Psoas muscle (tissue), 8 donors: ENCODE measurements around the gene FKBP5. TPM values are rescaled to one million over a fixed set of nuclear protein-coding genes. Genes with fewer than 3 reads are reported as not detected.

ENCODE experiments used
- ATAC-seq, 4 donors: fragments of 200-7000 bp; cut with Tn5 transposase; one replicate each; pipeline ENCODE4 v1.9.1; 2020; ENCODE audit warnings: moderate library complexity in 3 of 4, mild to moderate bottlenecking in 2 of 4
- DNase-seq, 2 donors: peaks; one replicate each; pipeline ENCODE4 v3.0.0-alpha.2; 2020
- H3K27ac ChIP-seq: fragments of 200-600 bp; one replicate; pipeline ENCODE4 v1.8.0; 2022
- H3K27me3 ChIP-seq, 3 donors: fragments of 200-600 bp in 1 of 3; one replicate each; pipeline versions ENCODE4 v1.6.1 to v1.8.0; 2013 to 2022; ENCODE audit warnings: low read length in 2 of 3, mild to moderate bottlenecking in 2 of 3, moderate library complexity in 1 of 3; ENCODE audit not compliant: insufficient read depth in 3 of 3
- H3K36me3 ChIP-seq, 2 donors: fragments of 200-600 bp in 1 of 2; one replicate each; pipeline versions ENCODE4 v1.6.1 to v1.8.0; 2013 to 2022; ENCODE audit warnings: low read depth in 1 of 2, mild to moderate bottlenecking in 1 of 2, moderate library complexity in 1 of 2; ENCODE audit not compliant: insufficient read depth in 1 of 2
- H3K4me1 ChIP-seq: fragments of 200-600 bp; one replicate; pipeline ENCODE4 v1.8.0; 2022
- H3K4me3 ChIP-seq: fragments of 200-600 bp; one replicate; pipeline ENCODE4 v1.8.0; 2022; ENCODE audit warnings: mild to moderate bottlenecking
- H3K9me3 ChIP-seq: fragments of 200-600 bp; one replicate; pipeline ENCODE4 v1.8.0; 2022
- WGBS, 3 donors: extraction: QIAGEN DNeasy Blood & Tissue Kit; methylation state at CpG; one replicate each; pipeline versions ENCODE4 v1.1.6 to v1.1.7; 2013; 5-methylcytosine and 5-hydroxymethylcytosine counted together
- intact Hi-C, 2 donors: fragments of 100-400 bp; cut with DNase I; formaldehyde crosslinking; loops; one replicate each; pipeline versions ENCODE4 v1.11.0 to v1.14.2; 2022
- polyA plus RNA-seq, 3 donors: library from polyadenylated mRNA; stranded (reverse); fragments of 200-250 nt; gene quantifications; one replicate each; pipeline ENCODE4 v1.2.3, GENCODE V29; 2013
- total RNA-seq, 4 donors: library from RNA; stranded (reverse); fragmentation: NEBNext Ultra II Directional in 2 of 4; extraction: Animal tissue kit (Norgen Biotek cat#: 25700) in 2 of 4; gene quantifications; one replicate each; pipeline versions ENCODE4 v1.2.1 to v1.2.4, GENCODE V29; 2021 to 2023
- TF ChIP-seq, protein P1 (sequence below): fragments of 200-600 bp; IDR thresholded peaks from one replicate; pipeline ENCODE4 v1.8.0; 2022; ENCODE audit warnings: antibody characterized with exemption
- donor health status: healthy with polysubstance abuse.
- donor health status: DM: no; HTN: no; CAD: no; lungs with moderate emphysema.
- donor health status: Bipolar disorder and iron deficiency.
- donor health status: healthy.
- donor health status: DM: yes; HTN: yes; CAD: no.
- donor health status: DM: no; HTN: no; CAD: no.
- donor health status: DM: no; HTN: no; CAD: no.
- donor health status: DM: yes; HTN: yes; CAD: no.

FKBP5 gene
- total and polyA plus RNA-seq, 7 donors, result 56.5 to 1,905 (median 542) TPM

DNA sequence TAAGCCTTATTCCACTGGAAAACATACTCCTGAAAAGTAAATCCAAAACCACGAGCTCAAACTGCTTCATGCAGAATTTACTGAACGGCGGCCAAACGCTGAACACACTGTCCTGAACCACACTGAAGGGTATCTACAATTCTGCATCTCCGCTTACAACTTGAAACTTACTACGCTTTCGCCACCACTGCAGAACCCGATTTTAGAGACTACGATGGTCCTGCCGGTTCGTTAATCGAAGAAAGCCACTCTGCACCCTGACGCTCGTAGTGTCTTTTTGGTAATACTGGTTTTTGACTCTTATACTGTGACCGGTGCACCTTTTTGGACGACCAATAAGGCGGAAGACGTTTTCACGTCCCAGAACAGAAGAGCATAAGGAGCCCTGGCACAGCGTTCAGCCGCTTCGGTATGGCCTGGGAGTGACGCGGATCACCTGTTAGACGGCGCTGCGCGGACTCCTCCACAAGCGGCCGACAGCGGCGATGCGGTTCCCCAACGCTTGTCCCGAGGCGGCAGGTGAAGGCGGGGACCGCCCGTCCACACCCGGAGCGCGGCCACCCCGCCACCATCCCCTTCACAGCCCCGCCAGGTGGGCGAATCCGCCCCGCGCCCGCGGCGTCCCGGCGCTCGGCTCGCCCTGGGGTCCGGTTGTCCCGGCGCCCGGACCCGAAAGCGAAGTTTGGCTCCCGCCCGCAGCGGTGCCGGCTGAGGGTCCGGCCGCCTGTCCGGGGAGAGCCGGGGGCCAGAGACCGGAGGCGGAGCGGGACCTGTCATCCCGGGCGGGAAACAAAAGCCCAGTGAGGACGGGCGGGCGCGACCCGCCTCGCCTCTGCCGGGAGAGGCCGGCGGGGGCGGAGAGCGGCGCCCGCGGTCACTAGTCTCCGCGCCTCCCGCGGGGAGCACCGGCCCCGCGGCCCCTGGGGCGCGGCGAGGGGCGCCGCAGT, 784 bp downstream of the FKBP5 start:
- Histone ChIP-seq H3K27me3 (no peaks in the 10 kb centered on the region), H3K9me3 (no peaks in the 10 kb centered on the region), H3K36me3 (peaks cover 0 to 19% of the 10 kb centered on the region in 2 donors), H3K4me1 (peaks cover 46% of the 10 kb centered on the region), H3K4me3 (peak overlapping the region; percentile 85), H3K27ac (peak overlapping the region; percentile 96)
- DNase-seq, result peak; percentile 67 to 85
- TF ChIP-seq, protein P1, sequence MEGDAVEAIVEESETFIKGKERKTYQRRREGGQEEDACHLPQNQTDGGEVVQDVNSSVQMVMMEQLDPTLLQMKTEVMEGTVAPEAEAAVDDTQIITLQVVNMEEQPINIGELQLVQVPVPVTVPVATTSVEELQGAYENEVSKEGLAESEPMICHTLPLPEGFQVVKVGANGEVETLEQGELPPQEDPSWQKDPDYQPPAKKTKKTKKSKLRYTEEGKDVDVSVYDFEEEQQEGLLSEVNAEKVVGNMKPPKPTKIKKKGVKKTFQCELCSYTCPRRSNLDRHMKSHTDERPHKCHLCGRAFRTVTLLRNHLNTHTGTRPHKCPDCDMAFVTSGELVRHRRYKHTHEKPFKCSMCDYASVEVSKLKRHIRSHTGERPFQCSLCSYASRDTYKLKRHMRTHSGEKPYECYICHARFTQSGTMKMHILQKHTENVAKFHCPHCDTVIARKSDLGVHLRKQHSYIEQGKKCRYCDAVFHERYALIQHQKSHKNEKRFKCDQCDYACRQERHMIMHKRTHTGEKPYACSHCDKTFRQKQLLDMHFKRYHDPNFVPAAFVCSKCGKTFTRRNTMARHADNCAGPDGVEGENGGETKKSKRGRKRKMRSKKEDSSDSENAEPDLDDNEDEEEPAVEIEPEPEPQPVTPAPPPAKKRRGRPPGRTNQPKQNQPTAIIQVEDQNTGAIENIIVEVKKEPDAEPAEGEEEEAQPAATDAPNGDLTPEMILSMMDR, result no peak
- WGBS, 3 donors, result 0 to 1% (median 0%) methylated on average over 79 to 100 of the region's 100 CpGs
- intact Hi-C loops, result loop anchor here (2.0 to 10.0 kb wide), 2 partner anchors 39 to 103 kb away; no protein-coding TSS in a partner anchor
- ATAC-seq, result peak; percentile 32 to 60 (median 45)

DNA sequence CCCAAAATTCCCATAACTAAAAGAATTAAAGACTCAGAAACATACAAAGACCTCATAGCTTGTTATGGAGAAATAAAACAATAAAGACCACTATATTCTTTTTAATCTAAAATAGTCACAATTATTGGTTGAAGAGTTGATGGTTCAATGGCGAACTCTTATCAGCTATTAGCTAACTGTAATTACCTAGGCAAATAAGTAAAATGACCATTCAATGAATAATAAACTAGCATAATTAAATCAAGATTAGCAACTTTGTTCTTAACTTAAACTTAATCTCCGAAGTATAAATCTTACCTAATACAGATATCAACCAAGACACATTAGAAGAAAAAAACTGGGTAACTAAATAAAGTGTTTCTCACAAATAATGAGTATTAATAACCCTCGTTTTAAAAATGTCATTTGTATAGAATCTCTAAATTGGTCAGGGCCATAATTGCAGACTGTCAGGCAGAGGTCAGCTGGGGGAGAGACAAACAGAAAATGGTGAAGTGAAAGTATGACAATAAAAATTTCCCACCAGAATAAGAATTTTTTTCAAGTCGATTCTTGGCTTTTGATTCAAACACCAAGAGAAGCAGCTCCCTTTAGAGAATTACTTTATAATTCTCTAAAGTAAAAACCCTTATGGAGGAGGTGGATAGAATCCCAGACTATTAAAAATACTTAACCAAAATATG, 1.7 kb downstream of the FKBP5 start:
- TF ChIP-seq, protein P1, result no peak
- Histone ChIP-seq H3K4me1 (peaks cover 51% of the 10 kb centered on the region), H3K9me3 (no peaks in the 10 kb centered on the region), H3K36me3 (peaks cover 0 to 19% of the 10 kb centered on the region in 2 donors), H3K27me3 (no peaks in the 10 kb centered on the region), H3K4me3 (peak overlapping the region; percentile 85), H3K27ac (peak overlapping the region; percentile 96)
- ATAC-seq (no peak), DNase-seq (no peak)
- intact Hi-C loops, result loop anchor here in 1 of 2 donors (10.0 kb wide), 1 partner anchor 102 kb away; no protein-coding TSS in a partner anchor
- 21 to 54% (median 24%) methylated on average over 4 of the region's 4 CpGs for WGBS, 3 donors

GRCh38 chr6:35686436-35686835, 2.3 kb downstream of the FKBP5 start:
- no peak for ATAC-seq
- H3K4me1 ChIP-seq, result peaks cover 47% of the 10 kb centered on the region
- peak overlapping the region; percentile 96 for H3K27ac ChIP-seq
- no peaks in the 10 kb centered on the region for H3K27me3 ChIP-seq
- intact Hi-C loops, result loop anchor here in 1 of 2 donors (10.0 kb wide), 1 partner anchor 102 kb away; no protein-coding TSS in a partner anchor
- H3K4me3 ChIP-seq, result peak overlapping the region; percentile 85
- no peaks in the 10 kb centered on the region for H3K9me3 ChIP-seq
- DNase-seq, result no peak
- TF ChIP-seq, protein P1, result no peak
- WGBS, 3 donors, result 19 to 76% (median 25%) methylated on average over 2 of the region's 2 CpGs
- H3K36me3 ChIP-seq, result peaks cover 0 to 19% of the 10 kb centered on the region in 2 donors

DNA sequence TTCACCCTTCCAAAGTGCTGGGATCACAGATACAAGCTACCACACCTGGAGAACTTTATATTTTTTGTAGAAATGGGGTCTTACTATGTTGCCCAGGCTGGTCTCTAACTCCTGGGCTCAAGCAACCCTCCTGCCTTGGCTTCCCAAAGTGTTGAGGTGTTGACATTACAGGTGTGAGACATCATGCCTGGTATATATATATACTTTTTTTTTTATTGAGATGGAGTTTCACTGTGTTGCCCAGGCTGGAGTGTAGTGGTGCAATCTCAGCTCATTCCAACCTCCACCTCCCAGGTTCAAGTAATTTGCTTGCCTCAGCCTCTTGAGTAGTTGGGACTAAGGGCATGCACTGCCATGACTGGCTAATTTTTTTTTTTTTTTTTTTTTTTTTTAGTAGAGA, 5.4 kb downstream of the FKBP5 start:
- Histone ChIP-seq H3K4me1 (peaks cover 61% of the 10 kb centered on the region), H3K27ac (peak overlapping the region; percentile 25), H3K9me3 (no peaks in the 10 kb centered on the region), H3K4me3 (peak overlapping the region; percentile 85), H3K27me3 (no peaks in the 10 kb centered on the region), H3K36me3 (peaks cover 0 to 44% of the 10 kb centered on the region in 2 donors)
- DNase-seq (no peak), ATAC-seq (peak in 3 of 4 donors; percentile 23 to 31 (median 24))
- intact Hi-C loops, result loop anchor here (5.0 to 10.0 kb wide), 3 partner anchors 41 to 101 kb away; no protein-coding TSS in a partner anchor
- TF ChIP-seq, protein P1, result no peak
